GM19397 (cell line): Measurements from ENCODE around the gene RBM4B.
"Not testable (repeated sequence)": the region's sequence is repeated elsewhere in the genome, so short reads cannot be mapped to it uniquely, and the experiment has no call there.

Experiments
- ATAC-seq: cut with Tn5 transposase; IDR thresholded peaks from one replicate; pipeline ENCODE4 v1.9.1; 2021; ENCODE audit warnings: mild to moderate bottlenecking, moderate library complexity; ENCODE audit not compliant: unreplicated experiment

RBM4B gene

DNA sequence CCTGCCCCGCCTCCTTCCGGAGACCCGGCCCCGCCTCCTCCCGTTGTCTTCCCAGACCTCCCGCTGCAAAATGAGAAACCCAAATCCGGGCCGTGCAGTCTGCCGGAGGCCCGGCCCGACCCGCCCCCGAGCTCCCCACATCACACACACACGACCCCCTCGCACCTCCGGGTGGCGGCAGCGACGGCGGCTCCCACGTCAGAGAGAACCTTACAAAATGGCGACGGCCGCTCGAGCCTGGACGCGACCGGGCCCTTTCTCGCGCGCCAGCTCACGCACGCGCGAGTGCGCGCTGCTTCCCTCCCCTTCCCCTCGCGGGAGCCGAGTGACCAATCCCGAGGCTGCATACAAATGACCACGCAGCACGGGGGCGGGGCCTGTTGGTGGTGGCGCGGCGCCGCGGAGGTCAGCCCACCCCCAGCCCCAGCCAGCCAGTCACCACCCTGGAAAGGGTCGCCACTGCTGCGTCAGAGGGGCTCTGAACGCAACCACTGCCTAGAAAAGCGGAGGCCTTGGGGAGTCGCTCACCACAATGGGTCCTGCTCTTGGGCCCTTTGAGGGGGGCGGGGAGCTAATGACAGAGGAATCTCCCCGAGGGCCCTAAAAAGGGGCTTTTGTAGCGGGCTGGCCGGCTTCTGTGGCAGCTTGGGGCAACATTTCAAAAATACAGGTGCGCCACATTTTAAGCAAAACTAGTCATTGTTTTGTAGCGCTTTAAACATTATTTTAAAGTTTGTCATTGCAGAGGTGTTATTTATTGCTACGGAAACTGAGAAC, at the start of gene RBM4B:
Gene RBM4B (minus strand): TSS at position 289 of the 777 bp plus-strand sequence. CDS start 808 bp downstream, outside the sequence.
- ATAC-seq: peak; percentile 90

DNA sequence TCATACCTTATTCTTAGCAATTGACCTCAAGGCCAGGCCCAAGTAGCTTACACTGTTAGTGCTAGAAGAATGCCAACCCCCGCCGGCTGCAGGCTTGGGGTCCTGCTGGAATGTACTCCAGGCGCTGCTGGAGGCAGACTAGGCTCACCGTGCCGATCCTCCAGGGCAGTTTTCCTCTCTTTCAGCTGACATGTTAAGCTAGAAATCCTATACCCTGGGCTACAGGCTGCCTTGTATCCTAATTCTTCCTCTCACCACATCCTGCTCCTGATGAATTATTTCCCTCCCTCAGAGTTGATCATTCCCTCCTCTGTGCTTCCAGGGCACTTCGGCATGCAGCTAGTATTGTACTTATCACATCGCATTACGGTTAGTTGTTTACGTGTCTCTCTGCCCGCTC, 48.0 kb upstream of the RBM4B start:
- no peak for ATAC-seq

DNA sequence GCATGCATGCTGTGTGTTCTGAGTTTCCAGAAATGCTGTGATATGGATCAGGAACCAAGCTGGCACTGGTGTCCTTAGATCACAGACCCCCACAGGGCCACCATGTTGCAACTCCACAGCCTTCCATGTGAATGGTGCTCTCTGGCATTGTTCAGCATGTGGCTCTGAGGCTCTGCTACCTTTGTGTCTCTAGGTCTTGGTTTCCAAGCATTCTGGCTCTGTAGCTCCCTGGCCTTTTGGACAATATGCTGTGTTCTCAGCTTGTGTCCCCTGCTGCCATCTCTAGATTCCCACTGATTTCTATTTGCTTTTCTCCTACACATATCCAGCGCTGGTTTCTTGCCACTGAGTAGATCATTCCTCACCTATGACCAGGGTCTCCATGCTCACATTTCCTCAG, 47.4 kb upstream of the RBM4B start:
- ATAC-seq: no peak

GRCh38 chr11:66724167-66724566, 46.5 kb upstream of the RBM4B start:
- not testable (repeated sequence) for ATAC-seq

GRCh38 chr11:66723693-66724092, 46.0 kb upstream of the RBM4B start:
- no peak for ATAC-seq

- no peak for ATAC-seq
These were observed 45.3 kb upstream of the RBM4B start for GRCh38 chr11:66722745-66723651.

- ATAC-seq: no peak
These were observed 44.3 kb upstream of the RBM4B start for GRCh38 chr11:66721939-66722338.

DNA sequence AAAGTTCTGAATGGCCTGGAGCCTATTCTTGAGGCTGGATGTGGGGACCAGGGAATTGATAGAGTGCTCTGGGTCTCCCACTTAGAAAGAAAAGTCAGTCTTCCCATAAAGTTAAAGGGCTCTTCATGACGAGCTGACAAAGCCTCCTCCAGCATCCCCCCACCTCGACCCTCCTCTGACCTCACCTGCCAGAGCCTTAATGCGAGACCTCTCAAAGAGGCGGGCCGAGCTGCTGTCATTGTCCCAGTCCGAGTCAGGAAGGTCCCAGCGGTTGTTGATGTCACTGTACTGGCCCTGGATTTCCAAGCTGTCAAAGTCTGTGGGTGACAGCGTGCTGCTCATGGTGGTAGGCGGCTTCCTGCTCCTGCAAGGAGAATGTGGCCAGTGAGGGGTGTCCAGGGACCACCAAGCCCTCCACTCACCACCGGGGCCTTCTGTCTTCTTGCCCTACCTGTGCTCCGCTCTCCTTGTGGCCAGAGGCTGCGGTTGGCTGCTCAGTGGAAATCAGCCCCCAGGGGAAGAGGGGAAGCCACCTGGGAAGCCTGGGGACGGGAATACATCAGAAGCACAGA, 43.3 kb upstream of the RBM4B start:
- no peak for ATAC-seq

- no peak for ATAC-seq
These were observed 42.7 kb upstream of the RBM4B start for GRCh38 chr11:66720223-66720898.

DNA sequence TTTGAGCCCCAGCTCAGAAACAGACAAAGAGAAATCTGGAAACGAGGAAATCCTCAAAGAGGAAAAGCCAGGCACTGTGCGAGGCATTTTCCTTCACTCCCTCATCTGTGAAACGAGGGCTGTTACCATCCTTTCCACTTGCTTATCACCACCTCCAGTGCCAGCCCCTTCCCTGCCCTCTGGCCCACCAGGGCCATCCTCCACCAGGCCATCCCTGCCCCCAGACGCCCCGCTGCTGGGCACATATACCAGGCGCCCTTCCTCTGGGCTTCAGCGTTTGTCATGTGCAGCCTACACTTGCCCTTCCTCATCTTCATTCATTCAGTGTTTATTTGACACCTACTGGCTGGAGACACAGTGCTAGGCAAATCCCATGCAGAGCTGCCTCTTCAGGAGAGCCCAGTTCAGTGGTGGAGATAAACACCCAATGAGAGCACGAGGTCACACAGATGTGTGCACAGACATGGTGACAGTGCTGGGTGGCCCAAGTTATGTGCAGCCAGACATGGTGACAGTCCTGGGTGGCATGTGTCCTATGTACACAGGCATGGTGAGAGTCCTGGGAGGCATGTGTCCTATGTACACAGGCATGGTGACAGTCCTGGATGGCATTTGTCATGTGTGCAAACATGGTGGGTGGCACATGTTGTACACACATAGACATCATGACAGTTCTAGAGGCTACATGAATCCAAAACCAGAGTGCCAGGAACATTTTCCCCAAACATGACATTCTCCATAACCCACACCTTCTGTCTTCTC, 41.6 kb upstream of the RBM4B start:
- no peak for ATAC-seq

DNA sequence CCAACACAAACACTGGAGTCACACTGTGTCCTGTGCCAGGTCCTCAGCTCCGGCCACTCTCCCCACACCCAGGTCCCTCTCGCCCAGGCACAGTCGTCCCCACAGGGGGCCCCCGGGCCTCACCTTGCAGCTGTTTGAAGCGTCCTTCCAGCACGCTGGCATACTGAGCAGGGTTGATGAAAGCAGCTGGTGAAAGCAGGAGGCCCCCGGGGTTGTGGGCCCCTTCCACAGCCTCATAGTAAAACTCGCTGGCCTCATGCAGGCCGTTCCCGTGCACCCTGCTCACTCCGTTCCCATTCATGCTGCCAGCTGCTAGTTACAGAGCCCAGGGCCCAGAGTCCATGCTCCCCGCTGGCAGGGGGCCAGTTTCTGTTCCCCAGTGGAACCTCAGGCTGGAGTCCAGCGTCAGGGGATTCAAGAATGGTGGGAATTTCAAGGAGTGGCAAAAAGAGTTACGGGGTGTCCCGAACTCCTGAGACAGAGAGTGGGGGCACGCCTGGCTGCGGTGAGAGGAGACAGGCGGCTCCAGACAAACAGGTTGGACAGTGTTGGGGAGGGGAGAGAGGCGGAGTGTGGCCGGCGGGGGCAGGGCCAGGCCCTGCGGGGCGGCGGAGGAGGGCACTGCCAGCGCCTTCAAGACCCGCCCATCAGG, 40.8 kb upstream of the RBM4B start:
- ATAC-seq: no peak

GRCh38 chr11:66717925-66718319, 40.2 kb upstream of the RBM4B start:
- ATAC-seq: no peak

GRCh38 chr11:66716996-66717395, 39.3 kb upstream of the RBM4B start:
- no peak for ATAC-seq

GRCh38 chr11:66715346-66716085, 37.8 kb upstream of the RBM4B start:
- ATAC-seq: no peak

- ATAC-seq: no peak
These were observed 36.2 kb upstream of the RBM4B start for GRCh38 chr11:66713746-66714480.

GRCh38 chr11:66710384-66710930, 32.8 kb upstream of the RBM4B start:
- no peak for ATAC-seq

- ATAC-seq: no peak
These were observed 31.0 kb upstream of the RBM4B start for GRCh38 chr11:66708701-66709100.

DNA sequence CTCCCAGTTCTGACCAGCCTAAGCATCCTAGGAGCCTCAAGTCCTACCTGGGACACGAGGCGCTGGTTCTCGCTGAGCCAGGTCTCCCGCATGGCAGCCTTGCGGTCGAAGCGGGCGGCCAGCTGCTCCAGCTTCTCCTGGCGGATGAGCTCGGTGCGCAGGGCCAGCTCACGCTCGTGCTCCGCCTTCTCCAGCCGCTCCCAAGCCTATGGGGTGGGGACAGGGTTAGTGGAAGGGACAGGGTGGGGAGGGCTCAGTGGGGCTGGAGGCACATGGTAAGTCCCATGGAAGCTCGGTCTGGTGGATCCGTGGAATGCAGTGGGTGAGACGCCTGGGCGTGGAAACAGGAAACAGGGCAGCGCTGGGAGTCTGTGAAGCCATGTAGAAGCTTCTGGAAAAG, 30.4 kb upstream of the RBM4B start:
- no peak for ATAC-seq
